ENCODE measurements around the gene TSPAN11. TPM values are rescaled to one million over a fixed set of nuclear protein-coding genes. Genes with fewer than 3 reads are reported as not detected.

TSPAN11 gene
- total and polyA plus RNA-seq, 2 of the 8 experiments (the other 6 are each of a cell fraction or from before 2014, with no cell fraction given) = 3.9 to 8.2 TPM

DNA sequence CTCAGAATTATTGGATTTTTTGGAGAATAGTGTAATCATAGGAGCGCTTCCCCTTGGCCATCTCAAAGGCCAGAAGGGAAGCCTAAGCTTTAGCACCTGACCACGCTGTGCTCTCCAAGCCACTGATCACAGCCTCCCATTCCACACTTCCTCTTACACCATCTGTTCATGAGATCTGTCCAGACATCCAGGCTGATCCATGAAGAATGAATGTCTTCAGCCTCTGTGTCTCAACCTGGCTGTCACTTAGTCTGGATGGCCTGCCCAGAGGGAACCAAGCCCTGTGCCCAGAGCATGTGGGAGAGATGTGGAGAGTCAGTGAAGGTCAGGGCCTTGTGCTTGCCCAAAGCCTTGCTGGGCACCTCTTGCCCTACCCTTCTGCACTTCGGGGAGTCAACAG lies 40.5 kb downstream of the TSPAN11 start:
- CTCF ChIA-PET (ENCODE audit: partially characterized antibody) = interaction anchor here (0.6 to 21.1 kb wide), 9 partner anchors 9 to 120 kb away, joined by 3 to 205 read pairs (median 4); no protein-coding TSS in a partner anchor

More for the DNA sequence above, 40.5 kb downstream of the TSPAN11 start:
- Histone ChIP-seq H2AFZ (ENCODE audit: low read length) (no peak overlapping the region), H4K20me1 (replicated peaks in 1 of 2; ENCODE audit: control insufficient read depth in 1 of 2, insufficient read depth in 2 of 2, low read length in 2 of 2) (peaks cover 0 to 4% of the 10 kb centered on the region in 2 experiments), H2BK20ac (ENCODE audit: low read length) (no peak overlapping the region), H2BK5ac (ENCODE audit: low read depth, low read length) (no peak overlapping the region), H3K79me1 (ENCODE audit: low read depth, low read length) (no peaks in the 10 kb centered on the region), H2BK120ac (replicated peaks; ENCODE audit: low read depth, low read length) (no peak overlapping the region), H3K27me3 (replicated peaks in 1 of 4; ENCODE audit: control insufficient read depth in 3 of 4, extremely low read depth in 1 of 4, insufficient read depth in 3 of 4, low read length in 3 of 4) (peaks cover 0 to 5% (median 0%) of the 10 kb centered on the region in 4 experiments; a peak in 2 of 7 replicates), H4K8ac (ENCODE audit: extremely low read depth, insufficient read depth, low read length) (no peak overlapping the region; the same call in 1 of the 2 replicates), H4K5ac (ENCODE audit: insufficient read length, low read depth, low read length) (no peak overlapping the region), H3K4me2 (ENCODE audit: insufficient read depth in 1 of 2, low read depth in 2 of 2, low read length in 2 of 2) (no peak overlapping the region), H4K91ac (replicated peaks; ENCODE audit: insufficient read length, low read length) (no peak overlapping the region), H3K4me3 (ENCODE audit: extremely low read depth in 1 of 4, insufficient read depth in 2 of 4, low read depth in 3 of 4, low read length in 4 of 4) (no peak overlapping the region), H3K23ac (ENCODE audit: insufficient read length) (no peak overlapping the region), H2AK5ac (ENCODE audit: low read depth, low read length) (peak overlapping the region; percentile 65; the same call in 1 of the 2 replicates), H2BK15ac (ENCODE audit: low read length) (no peak overlapping the region), H3K4me1 (replicated peaks in 1 of 4; ENCODE audit: control insufficient read depth in 3 of 4, insufficient read depth in 4 of 4, low read length in 3 of 4) (no peaks in the 10 kb centered on the region), H3K4ac (replicated peaks; ENCODE audit: insufficient read length, low read depth, low read length) (no peak overlapping the region), H3K56ac (replicated peaks; ENCODE audit: insufficient read length, low read depth, low read length) (no peak overlapping the region), H3K9me3 (ENCODE audit: insufficient read depth in 2 of 2, low read depth in 1 of 2, low read length in 1 of 2) (no peaks in the 10 kb centered on the region), H3K14ac (ENCODE audit: insufficient read length) (no peak overlapping the region), H3K18ac (ENCODE audit: extremely low read depth, low read length) (no peak overlapping the region), H3K23me2 (ENCODE audit: low read depth, low read length) (no peaks in the 10 kb centered on the region; the same call in 1 of the 2 replicates), H3K9ac (replicated peaks in 1 of 4; ENCODE audit: extremely low read depth in 1 of 4, low read depth in 3 of 4, low read length in 3 of 4) (no peak overlapping the region), H3K36me3 (ENCODE audit: control insufficient read depth in 2 of 4, insufficient read depth in 4 of 4, low read length in 3 of 4) (no peaks in the 10 kb centered on the region), H3K79me2 (ENCODE audit: control insufficient read depth in 1 of 2, insufficient read depth in 2 of 2, low read length in 2 of 2) (no peaks in the 10 kb centered on the region), H2BK12ac (ENCODE audit: low read depth, low read length) (no peak overlapping the region), H3K27ac (ENCODE audit: low read depth, low read length) (no peak overlapping the region)
- TF ChIP-seq, protein P1, sequence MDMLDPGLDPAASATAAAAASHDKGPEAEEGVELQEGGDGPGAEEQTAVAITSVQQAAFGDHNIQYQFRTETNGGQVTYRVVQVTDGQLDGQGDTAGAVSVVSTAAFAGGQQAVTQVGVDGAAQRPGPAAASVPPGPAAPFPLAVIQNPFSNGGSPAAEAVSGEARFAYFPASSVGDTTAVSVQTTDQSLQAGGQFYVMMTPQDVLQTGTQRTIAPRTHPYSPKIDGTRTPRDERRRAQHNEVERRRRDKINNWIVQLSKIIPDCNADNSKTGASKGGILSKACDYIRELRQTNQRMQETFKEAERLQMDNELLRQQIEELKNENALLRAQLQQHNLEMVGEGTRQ (IDR thresholded peaks at IDR 0.05; ENCODE audit: low read length) = no peak
- no peak for TF ChIP-seq CHD2 (IDR thresholded peaks at IDR 0.05; ENCODE audit: low read length)
- TF ChIP-seq, protein P2, sequence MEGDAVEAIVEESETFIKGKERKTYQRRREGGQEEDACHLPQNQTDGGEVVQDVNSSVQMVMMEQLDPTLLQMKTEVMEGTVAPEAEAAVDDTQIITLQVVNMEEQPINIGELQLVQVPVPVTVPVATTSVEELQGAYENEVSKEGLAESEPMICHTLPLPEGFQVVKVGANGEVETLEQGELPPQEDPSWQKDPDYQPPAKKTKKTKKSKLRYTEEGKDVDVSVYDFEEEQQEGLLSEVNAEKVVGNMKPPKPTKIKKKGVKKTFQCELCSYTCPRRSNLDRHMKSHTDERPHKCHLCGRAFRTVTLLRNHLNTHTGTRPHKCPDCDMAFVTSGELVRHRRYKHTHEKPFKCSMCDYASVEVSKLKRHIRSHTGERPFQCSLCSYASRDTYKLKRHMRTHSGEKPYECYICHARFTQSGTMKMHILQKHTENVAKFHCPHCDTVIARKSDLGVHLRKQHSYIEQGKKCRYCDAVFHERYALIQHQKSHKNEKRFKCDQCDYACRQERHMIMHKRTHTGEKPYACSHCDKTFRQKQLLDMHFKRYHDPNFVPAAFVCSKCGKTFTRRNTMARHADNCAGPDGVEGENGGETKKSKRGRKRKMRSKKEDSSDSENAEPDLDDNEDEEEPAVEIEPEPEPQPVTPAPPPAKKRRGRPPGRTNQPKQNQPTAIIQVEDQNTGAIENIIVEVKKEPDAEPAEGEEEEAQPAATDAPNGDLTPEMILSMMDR (IDR thresholded peaks at IDR 0.05; ENCODE audit: control extremely low read depth in 1 of 3, insufficient read depth in 1 of 3, low read depth in 1 of 3, low read length in 3 of 3) = no peak
- TF ChIP-seq RBBP5 (IDR thresholded peaks at IDR 0.05; ENCODE audit: borderline replicate concordance, low read depth, low read length) = no peak
- TF ChIP-seq, protein P3, sequence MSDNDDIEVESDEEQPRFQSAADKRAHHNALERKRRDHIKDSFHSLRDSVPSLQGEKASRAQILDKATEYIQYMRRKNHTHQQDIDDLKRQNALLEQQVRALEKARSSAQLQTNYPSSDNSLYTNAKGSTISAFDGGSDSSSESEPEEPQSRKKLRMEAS (IDR thresholded peaks at IDR 0.05) = no peak
- POLR2A ChIA-PET (ENCODE audit: partially characterized antibody) = no interaction called here
- WGBS, 2 experiments (ENCODE audit: extremely low coverage in 1 of 2, insufficient coverage in 1 of 2, insufficient read length in 1 of 2, insufficient replicate concordance in 2 of 2, low coverage in 1 of 2, low lambda C conversion rate in 2 of 2, missing lambda C conversion rate in 1 of 2) = 77% methylated on average over 3 of the region's 3 CpGs; no CpG with 5 or more reads in 1 of the 2 experiments
- FAIRE-seq = no peak
- DNase-seq (ENCODE audit: low read depth in 1 of 2, low spot score in 2 of 2) = no peak

Data from H1 (cell line).